GM13976 (cell line): ENCODE measurements around the gene CD68.
"Not testable (repeated sequence)": the region's sequence is repeated elsewhere in the genome, so short reads cannot be mapped to it uniquely, and the experiment has no call there.

Source experiments
- DNase-seq: peaks from one replicate; pipeline ENCODE4 v3.0.0; 2012; ENCODE audit warnings: low spot score
- in situ Hi-C: fragments of 300-500 bp; cut with MboI; formaldehyde crosslinking; loops from one replicate; pipeline ENCODE4 v1.12.0; 2022; ENCODE audit warnings: low sequenced_read_pairs, mixed read lengths, inconsistent platforms; ENCODE audit not compliant: unreplicated experiment
- TF ChIP-seq, protein P1 (sequence below): IDR thresholded peaks from 2 replicates; pipeline ENCODE4 v1.5.1; 2012; ENCODE audit warnings: borderline replicate concordance, mild to moderate bottlenecking; ENCODE audit not compliant: insufficient read depth; ENCODE audit errors: extremely low read depth, missing control alignments, control extremely low read depth

The CD68 gene

DNA sequence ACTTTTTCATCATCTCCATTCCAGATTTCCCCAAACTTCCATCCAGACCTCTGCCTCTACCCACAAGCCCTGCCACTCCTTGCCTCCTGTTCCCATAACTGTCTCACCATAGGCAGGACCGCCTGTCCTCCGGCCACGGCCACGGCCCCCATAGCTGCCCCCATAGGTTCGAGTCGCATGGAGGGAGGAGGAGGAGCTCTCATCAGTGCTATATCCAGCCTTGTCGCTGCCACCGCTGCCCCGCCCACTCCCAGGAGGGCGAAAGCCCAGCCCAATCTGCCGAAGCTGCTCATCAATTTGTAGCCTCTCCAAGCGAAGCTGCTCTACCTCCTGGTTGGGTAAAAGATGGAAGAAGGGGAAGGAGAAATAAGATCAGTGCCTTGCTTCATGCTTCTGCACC is 13.9 kb downstream of the CD68 start:
- in situ Hi-C loops, result no loop called here
- no peak for DNase-seq
- TF ChIP-seq, protein P1, sequence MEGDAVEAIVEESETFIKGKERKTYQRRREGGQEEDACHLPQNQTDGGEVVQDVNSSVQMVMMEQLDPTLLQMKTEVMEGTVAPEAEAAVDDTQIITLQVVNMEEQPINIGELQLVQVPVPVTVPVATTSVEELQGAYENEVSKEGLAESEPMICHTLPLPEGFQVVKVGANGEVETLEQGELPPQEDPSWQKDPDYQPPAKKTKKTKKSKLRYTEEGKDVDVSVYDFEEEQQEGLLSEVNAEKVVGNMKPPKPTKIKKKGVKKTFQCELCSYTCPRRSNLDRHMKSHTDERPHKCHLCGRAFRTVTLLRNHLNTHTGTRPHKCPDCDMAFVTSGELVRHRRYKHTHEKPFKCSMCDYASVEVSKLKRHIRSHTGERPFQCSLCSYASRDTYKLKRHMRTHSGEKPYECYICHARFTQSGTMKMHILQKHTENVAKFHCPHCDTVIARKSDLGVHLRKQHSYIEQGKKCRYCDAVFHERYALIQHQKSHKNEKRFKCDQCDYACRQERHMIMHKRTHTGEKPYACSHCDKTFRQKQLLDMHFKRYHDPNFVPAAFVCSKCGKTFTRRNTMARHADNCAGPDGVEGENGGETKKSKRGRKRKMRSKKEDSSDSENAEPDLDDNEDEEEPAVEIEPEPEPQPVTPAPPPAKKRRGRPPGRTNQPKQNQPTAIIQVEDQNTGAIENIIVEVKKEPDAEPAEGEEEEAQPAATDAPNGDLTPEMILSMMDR, result no peak

DNA sequence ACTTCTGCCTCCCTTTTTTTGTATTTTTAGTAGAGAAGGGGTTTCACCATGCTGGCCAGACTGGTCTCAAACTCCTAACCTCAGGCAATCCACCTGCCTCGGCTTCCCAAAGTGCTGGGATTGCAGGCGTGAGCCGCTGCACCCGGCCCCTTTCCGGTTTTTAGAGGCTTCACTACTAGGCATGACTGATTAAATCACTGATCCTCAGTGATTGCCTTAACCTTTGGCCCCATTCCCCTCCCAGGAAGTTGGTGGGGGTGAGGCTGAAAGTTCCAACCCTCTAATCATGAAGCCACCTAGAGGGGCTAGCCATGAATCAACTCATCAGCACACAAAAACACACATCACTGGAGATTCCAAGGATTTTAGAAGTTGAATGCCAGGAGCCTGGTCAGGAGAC is 18.1 kb downstream of the CD68 start:
- in situ Hi-C loops, result not testable (repeated sequence)

DNA sequence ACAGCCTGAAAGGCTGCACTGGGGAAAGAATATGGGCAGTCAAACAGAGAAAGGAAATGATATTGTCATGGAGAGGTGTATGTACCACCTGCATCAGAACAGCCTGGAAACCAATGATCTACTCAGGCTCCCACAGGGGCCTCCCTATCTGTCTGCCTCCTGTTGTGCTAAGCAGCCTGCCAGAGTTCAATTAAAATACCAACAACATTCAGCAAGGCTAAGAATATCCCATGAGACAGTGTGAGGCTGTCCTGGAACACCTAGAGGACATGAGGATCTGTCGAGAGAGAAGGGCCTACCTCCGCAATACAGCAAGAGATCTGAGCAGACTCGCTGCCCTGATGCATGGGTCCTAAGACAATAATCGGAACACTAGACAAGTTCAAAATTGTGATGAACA is 26.8 kb downstream of the CD68 start:
- in situ Hi-C loops, result no loop called here
- DNase-seq, result no peak
- TF ChIP-seq, protein P1, result no peak

More for the DNA sequence above, 18.1 kb downstream of the CD68 start:
- not testable (repeated sequence) for DNase-seq

DNA sequence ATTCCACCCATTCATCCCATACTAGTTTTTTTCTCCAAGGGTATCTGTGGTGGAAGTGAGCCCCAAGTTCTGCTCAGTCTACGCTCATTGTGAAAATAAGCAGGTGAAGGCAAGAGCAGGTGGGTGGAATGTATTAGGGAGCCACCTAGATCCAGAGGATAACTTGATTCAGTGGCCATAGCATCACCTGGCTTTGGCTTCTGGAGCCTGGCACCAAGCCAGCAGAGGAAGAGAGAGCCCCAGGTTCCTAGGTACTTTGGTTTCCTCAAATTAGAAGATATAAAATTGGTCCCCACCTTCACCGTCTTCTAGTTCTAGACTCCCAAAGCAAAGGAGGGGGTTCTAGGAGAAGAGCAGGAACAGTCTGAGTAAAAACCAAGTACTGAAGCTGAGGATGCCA is 31.2 kb downstream of the CD68 start:
- no peak for DNase-seq
- TF ChIP-seq, protein P1, result no peak
- in situ Hi-C loops, result no loop called here

DNA sequence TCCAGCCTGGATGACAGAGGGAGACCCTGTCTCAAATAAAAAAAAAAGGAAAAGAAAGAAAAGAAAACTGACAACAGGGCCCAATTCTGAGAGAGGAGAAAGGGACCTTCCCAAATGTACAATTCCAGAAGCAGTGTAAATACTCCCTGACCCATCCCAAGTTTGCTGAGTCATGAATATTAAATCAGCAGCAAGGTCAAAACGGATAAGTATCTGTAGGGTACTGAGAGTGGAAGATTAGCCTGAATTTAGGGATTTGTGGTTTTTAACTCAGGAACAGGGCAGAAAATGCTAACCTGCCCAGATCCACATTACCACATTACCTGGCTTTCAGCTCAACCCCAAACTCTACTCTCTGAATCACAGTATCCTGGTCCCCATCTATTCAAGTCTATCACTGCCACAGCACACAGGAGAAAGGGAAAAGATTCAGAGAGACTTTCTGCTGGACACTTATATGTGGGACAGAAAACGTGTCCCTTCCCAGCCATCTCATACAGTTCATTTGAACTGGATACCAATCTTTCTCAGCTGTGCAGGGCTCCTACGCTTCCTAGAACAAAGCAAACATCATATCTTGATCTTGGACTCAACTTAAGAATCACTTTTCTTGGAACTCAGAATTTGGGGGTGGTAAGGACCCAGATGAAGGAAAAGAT is 32.3 kb downstream of the CD68 start:
- in situ Hi-C loops, result no loop called here
- TF ChIP-seq, protein P1, result no peak
- DNase-seq, result no peak

DNA sequence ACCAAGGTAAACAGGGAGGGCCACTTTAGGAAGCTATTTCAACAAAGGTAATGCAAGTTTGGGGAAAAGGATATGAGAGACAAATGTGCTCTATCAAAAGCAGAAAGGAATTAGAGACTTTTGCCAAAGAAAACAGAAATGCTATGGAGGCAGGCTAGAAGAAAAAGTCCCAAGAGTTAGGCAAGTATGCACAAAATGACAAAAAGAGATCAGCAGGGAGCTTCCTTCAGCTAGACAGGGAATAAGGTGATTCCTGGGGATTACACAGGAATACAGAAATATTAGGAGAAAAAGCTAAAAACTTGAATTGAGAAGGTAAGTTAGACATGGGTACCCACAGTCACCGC is 32.8 kb downstream of the CD68 start:
- in situ Hi-C loops, result no loop called here
- TF ChIP-seq, protein P1, result no peak
- no peak for DNase-seq

DNA sequence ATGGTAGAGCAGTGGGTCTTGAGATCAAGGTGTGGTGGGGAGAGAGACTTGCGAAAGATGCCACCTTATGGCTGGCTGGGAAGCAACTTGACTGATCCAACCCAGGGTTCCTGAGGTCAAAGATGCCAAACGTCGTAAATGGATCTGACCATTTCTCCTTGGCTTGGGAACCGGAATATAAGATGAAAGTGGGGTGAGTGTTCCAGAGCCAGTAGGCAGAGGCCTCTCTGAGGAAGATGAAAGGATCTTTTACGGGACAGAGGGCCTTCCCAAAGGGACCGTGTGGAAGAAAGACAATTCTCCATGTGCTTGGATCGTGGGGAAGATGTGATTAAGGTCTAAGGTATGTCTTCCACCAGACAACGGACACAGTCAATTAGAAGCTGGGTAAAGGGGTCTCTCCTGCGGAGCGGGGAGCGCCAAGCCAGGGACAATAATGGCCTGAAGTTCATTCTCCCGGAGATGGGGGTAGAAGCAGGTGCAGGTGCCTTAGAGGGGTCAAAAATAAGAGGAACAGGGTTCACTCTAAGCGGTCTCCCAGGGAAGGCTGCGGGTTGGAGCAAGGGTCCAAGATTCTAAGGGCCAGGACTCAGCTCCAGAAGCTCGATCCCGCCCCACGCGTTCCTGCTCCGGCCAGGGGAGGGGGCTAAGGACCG is 34.5 kb downstream of the CD68 start:
- in situ Hi-C loops, result no loop called here
- TF ChIP-seq, protein P1, result no peak
- no peak for DNase-seq
